Measurements from ENCODE around the gene COL6A5.
A peak's percentile ranks its signal among the peaks of the same experiment; 100 is the strongest.

COL6A5 gene

GRCh38 chr3:130519754-130520153, 174.3 kb downstream of the COL6A5 start:
- no peaks in the 10 kb centered on the region for H3K9me3 Mint-ChIP-seq
- no peaks in the 10 kb centered on the region for H3K36me3 Mint-ChIP-seq (ENCODE audit: insufficient read depth)
- no peak for DNase-seq
- no peak overlapping the region for H3K27ac Mint-ChIP-seq
- no peak overlapping the region for H3K4me3 Mint-ChIP-seq
- H3K27me3 Mint-ChIP-seq = peaks cover 54 to 55% of the 10 kb centered on the region in 2 donors
- H3K4me1 Mint-ChIP-seq (ENCODE audit: low read depth in 2 of 2) = no peaks in the 10 kb centered on the region
- no peak for ATAC-seq (replicated peaks)

GRCh38 chr3:130522399-130522798, 176.9 kb downstream of the COL6A5 start:
- DNase-seq (no peak), ATAC-seq (replicated peaks) (no peak)
- no peaks in the 10 kb centered on the region for H3K36me3 Mint-ChIP-seq (ENCODE audit: insufficient read depth)
- H3K27me3 Mint-ChIP-seq = peaks cover 36 to 51% of the 10 kb centered on the region in 2 donors
- no peaks in the 10 kb centered on the region for H3K9me3 Mint-ChIP-seq
- no peak overlapping the region for H3K4me3 Mint-ChIP-seq
- H3K27ac Mint-ChIP-seq = no peak overlapping the region
- H3K4me1 Mint-ChIP-seq (ENCODE audit: low read depth in 2 of 2) = no peaks in the 10 kb centered on the region

GRCh38 chr3:130527426-130527825, 182.0 kb downstream of the COL6A5 start:
- no peak for ATAC-seq (replicated peaks)
- H3K4me1 Mint-ChIP-seq (ENCODE audit: low read depth in 2 of 2) = peaks cover 7% of the 10 kb centered on the region in 2 donors
- H3K27me3 Mint-ChIP-seq = peaks cover 16 to 28% of the 10 kb centered on the region in 2 donors
- no peaks in the 10 kb centered on the region for H3K9me3 Mint-ChIP-seq
- no peak overlapping the region for H3K27ac Mint-ChIP-seq
- no peaks in the 10 kb centered on the region for H3K36me3 Mint-ChIP-seq (ENCODE audit: insufficient read depth)
- DNase-seq = no peak
- no peak overlapping the region for H3K4me3 Mint-ChIP-seq

- DNase-seq (no peak), ATAC-seq (replicated peaks) (no peak)
- no peak overlapping the region for H3K4me3 Mint-ChIP-seq
- peaks cover 7% of the 10 kb centered on the region in 2 donors for H3K4me1 Mint-ChIP-seq (ENCODE audit: low read depth in 2 of 2)
- no peak overlapping the region for H3K27ac Mint-ChIP-seq
- H3K9me3 Mint-ChIP-seq = no peaks in the 10 kb centered on the region
- H3K27me3 Mint-ChIP-seq = peaks cover 9 to 21% of the 10 kb centered on the region in 2 donors
- no peaks in the 10 kb centered on the region for H3K36me3 Mint-ChIP-seq (ENCODE audit: insufficient read depth)
Measured at GRCh38 chr3:130528120-130528519, 182.6 kb downstream of the COL6A5 start.

- H3K9me3 Mint-ChIP-seq = no peaks in the 10 kb centered on the region
- H3K27ac Mint-ChIP-seq = peak overlapping the region; percentile 11 to 76
- no peaks in the 10 kb centered on the region for H3K36me3 Mint-ChIP-seq (ENCODE audit: insufficient read depth)
- peaks cover 0 to 14% of the 10 kb centered on the region in 2 donors for H3K27me3 Mint-ChIP-seq
- H3K4me3 Mint-ChIP-seq = no peak overlapping the region
- H3K4me1 Mint-ChIP-seq (ENCODE audit: low read depth in 2 of 2) = peaks cover 7% of the 10 kb centered on the region in 2 donors
- no peak for ATAC-seq (replicated peaks)
- DNase-seq = no peak
Measured at GRCh38 chr3:130529486-130530215, 184.2 kb downstream of the COL6A5 start.

- no peak overlapping the region for H3K4me3 Mint-ChIP-seq
- no peaks in the 10 kb centered on the region for H3K9me3 Mint-ChIP-seq
- ATAC-seq (replicated peaks) = no peak
Measured at GRCh38 chr3:130533247-130533646, 187.8 kb downstream of the COL6A5 start.

More at GRCh38 chr3:130533247-130533646, 187.8 kb downstream of the COL6A5 start:
- Mint-ChIP-seq H3K27me3 (peaks cover 13 to 29% of the 10 kb centered on the region in 2 donors), H3K27ac (no peak overlapping the region), H3K4me1 (ENCODE audit: low read depth in 2 of 2) (peaks cover 7% of the 10 kb centered on the region in 2 donors), H3K36me3 (ENCODE audit: insufficient read depth) (no peaks in the 10 kb centered on the region)
- DNase-seq = no peak

All from effector memory CD8-positive, alpha-beta T cell (primary cell).